Stomach smooth muscle (tissue), 2 donors: ENCODE measurements around the gene XIRP2.

Experiments
- H3K27ac ChIP-seq: one replicate; pipeline ENCODE4 v1.7.0; 2013; ENCODE audit warnings: mild to moderate bottlenecking, low read length, inconsistent platforms
- H3K27me3 ChIP-seq, 2 donors: one replicate each; pipeline ENCODE4 v1.7.0; 2013; ENCODE audit warnings: low read length in 2 of 2; ENCODE audit not compliant: insufficient read depth in 2 of 2, control insufficient read depth in 1 of 2
- H3K36me3 ChIP-seq, 2 donors: one replicate each; pipeline ENCODE4 v1.7.0; 2013; ENCODE audit warnings: low read length in 2 of 2; ENCODE audit not compliant: control insufficient read depth in 2 of 2, insufficient read depth in 2 of 2
- H3K4me1 ChIP-seq: one replicate; pipeline ENCODE4 v1.7.0; 2013; ENCODE audit warnings: low read length; ENCODE audit not compliant: control insufficient read depth, insufficient read depth
- H3K4me3 ChIP-seq, 2 donors: one replicate each; pipeline ENCODE4 v1.7.0; 2013; ENCODE audit warnings: low read length in 2 of 2
- H3K9ac ChIP-seq, 2 donors: one replicate each; pipeline ENCODE4 v1.7.0; 2013; ENCODE audit warnings: low read length in 2 of 2, mild to moderate bottlenecking in 1 of 2
- H3K9me3 ChIP-seq, 2 donors: one replicate each; pipeline ENCODE4 v1.7.0; 2013; ENCODE audit warnings: low read length in 2 of 2; ENCODE audit not compliant: control insufficient read depth in 2 of 2
- donor health status: healthy.
- donor health status: Pancreatic carcinoma.

Gene XIRP2

DNA sequence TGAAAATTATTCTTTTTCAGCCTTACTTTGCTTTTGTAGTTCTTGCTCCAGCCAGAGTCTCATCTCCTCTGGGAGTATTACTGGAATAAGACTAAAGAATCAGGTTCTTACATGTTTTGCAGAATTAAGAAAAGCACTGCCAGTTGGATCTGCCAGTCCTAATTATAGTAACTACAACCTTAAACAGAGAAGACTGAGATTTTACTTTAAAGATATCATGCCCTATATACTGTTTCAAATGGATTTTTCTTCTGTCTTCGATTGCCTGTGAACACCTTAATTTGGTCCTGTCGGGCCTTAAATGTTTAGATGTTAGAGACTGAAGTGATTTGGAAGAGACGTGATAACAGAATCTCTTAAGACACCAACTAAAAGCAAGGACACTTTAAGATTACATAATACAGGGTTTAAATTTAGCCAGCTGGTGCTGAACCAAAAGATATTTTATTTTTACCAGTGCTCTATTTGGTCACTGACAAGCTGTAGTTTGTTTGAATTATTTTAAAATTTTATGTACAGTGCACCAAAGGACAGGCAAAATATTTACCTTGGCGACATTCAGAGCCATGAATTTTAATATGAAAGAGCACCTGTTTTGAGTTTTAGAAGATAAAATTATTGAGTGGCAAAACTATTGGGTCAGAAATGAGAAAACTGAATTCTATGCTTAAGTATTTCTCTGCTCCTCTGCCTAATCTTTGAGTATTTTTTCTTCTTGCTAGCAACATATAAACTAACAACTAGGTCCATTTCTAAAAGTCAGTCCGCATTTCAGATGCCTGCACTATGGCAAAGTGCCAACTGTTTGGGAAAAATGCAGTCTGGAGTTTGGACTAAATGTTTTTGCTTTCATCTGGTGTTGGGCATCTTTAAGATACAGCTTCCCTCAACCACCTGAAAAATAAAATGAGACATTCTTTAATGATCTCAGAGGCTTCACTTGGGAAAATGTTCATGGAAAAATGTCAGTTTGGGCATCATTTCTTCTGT lies 300.0 kb downstream of the XIRP2 start:
- Histone ChIP-seq H3K36me3 (no peaks in the 10 kb centered on the region), H3K27me3 (no peaks in the 10 kb centered on the region), H3K9ac (no peak overlapping the region), H3K9me3 (no peaks in the 10 kb centered on the region), H3K4me3 (no peak overlapping the region), H3K4me1 (peaks cover 10% of the 10 kb centered on the region), H3K27ac (no peak overlapping the region)

DNA sequence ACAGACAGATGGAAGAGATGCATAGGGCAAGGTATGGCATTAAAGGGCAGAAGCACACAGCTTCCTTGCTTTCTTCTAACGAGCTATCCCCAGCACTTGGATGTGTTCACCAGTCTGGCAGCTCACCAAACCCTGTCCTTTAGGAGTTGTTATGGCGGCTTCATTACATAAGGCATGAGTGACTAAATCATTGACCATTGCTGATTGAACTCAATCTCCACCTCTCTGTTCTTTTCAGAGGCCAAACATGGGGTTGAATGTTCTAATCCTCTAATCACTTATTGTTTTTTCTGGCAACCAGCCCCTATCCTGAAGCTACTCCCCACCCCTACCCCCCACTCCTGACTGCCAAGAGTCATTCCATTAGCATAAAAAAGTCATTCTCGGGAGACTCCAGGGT lies 301.8 kb downstream of the XIRP2 start:
- Histone ChIP-seq H3K4me3 (no peak overlapping the region), H3K9me3 (no peaks in the 10 kb centered on the region), H3K27ac (no peak overlapping the region), H3K27me3 (no peaks in the 10 kb centered on the region), H3K9ac (no peak overlapping the region), H3K4me1 (peaks cover 10% of the 10 kb centered on the region), H3K36me3 (no peaks in the 10 kb centered on the region)

DNA sequence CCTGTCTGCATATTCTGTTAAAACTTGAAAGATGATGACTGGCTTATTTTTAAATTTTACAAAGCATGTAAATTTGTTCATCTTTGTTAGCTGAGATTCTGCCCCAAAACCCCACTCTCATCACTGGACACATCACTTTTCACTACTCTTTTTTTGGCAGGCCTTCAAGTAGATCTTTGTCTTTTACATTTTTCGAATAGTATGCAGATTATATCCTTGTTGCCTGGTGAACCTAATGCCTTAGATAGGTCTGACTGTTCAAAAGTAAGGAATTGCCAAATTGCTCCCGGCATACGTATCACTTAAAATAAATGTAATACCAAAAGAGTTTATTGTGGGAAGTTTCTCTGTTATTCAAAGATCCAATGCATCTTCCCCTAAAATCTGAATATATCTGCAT lies 303.3 kb downstream of the XIRP2 start:
- Histone ChIP-seq H3K9ac (no peak overlapping the region), H3K27ac (no peak overlapping the region), H3K4me1 (peaks cover 12% of the 10 kb centered on the region), H3K36me3 (no peaks in the 10 kb centered on the region), H3K4me3 (no peak overlapping the region), H3K9me3 (no peaks in the 10 kb centered on the region), H3K27me3 (no peaks in the 10 kb centered on the region)

- Histone ChIP-seq H3K4me3 (no peak overlapping the region), H3K9ac (no peak overlapping the region), H3K27me3 (no peaks in the 10 kb centered on the region), H3K27ac (no peak overlapping the region), H3K9me3 (no peaks in the 10 kb centered on the region), H3K4me1 (peaks cover 9% of the 10 kb centered on the region), H3K36me3 (no peaks in the 10 kb centered on the region)
Observed at GRCh38 chr2:167192833-167193232, 304.6 kb downstream of the XIRP2 start.

DNA sequence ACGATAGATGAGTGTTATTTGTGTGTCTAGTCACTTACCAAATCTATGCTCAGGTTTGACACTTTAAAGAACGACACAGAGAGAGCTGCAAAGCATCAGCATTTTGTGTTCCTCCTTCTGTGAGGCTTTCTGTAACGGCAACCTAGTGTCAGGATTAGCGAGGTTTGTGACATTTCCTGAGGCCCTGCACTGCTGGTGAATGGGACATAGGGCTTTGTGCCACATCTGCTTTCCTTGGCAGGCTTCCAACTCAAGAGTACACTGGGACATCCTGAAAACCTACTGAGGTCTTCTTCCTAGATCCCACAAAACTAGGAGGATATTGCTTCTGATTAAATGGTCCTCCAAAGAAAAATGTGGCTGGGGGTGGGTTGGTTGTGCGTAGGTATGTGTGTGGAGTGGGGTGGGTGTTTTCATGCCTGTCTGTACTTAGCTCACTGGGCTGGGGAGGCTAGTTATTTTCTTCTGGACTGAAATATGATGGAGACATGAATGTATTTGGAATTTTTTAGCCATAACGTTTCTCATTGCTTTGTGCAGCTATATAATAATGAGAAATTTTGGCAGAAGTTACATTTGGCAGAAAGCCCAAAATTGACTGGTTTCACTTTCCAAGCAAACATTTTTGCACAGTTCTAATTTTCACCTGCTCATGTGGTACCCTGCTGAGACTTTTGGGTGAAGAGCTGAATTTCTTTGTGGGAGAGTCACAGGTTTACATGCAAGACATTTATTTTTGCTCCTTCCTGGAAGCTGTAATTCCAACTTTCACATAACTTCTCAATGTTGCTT lies 308.4 kb downstream of the XIRP2 start:
- no peaks in the 10 kb centered on the region for H3K9me3 ChIP-seq
- H3K27me3 ChIP-seq, result no peaks in the 10 kb centered on the region
- no peaks in the 10 kb centered on the region for H3K36me3 ChIP-seq
- H3K27ac ChIP-seq, result no peak overlapping the region
- peaks cover 3% of the 10 kb centered on the region for H3K4me1 ChIP-seq
- no peak overlapping the region for H3K9ac ChIP-seq
- no peak overlapping the region for H3K4me3 ChIP-seq

DNA sequence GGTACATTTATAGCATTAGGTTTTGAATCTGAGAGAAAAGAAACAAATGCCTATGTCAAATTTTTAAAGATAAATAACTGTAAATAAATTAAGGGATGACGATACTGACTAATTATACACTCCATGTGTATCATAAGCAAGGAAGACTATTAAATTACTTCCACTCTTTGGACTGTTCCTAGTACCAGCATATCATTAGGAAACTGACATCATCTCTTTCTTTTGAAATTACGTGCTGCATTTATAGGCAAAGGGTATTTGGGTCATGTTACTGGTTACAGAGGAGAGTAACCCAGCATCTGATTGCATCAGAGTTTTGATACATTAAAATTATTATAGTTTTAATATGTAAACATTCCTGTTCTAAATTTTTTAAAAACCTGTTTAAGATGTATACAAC lies 309.7 kb downstream of the XIRP2 start:
- Histone ChIP-seq H3K4me3 (no peak overlapping the region), H3K27ac (no peak overlapping the region), H3K9me3 (no peaks in the 10 kb centered on the region), H3K27me3 (no peaks in the 10 kb centered on the region), H3K4me1 (peaks cover 3% of the 10 kb centered on the region), H3K9ac (no peak overlapping the region), H3K36me3 (no peaks in the 10 kb centered on the region)

DNA sequence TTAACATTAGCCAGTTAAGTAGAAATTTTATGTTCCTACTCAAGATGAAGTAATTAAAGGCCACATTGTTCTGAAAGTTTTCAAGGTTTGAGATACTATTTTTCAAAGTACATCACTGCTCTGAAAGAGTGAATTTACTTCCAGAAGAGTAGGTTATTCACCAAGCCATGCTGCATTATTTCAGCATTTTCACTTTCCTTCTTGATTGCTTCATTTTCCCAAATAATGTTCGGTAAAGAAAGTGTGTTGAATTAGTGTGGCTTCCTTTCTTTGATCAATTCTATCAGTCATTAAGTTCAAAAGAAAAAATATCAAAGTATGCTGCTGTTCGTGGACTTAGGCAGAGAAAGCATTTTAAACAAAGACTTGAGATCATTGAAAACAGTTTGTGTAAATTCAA lies 310.3 kb downstream of the XIRP2 start:
- Histone ChIP-seq H3K9me3 (no peaks in the 10 kb centered on the region), H3K4me3 (no peak overlapping the region), H3K9ac (no peak overlapping the region), H3K27me3 (no peaks in the 10 kb centered on the region), H3K4me1 (peaks cover 3% of the 10 kb centered on the region), H3K36me3 (no peaks in the 10 kb centered on the region), H3K27ac (no peak overlapping the region)

DNA sequence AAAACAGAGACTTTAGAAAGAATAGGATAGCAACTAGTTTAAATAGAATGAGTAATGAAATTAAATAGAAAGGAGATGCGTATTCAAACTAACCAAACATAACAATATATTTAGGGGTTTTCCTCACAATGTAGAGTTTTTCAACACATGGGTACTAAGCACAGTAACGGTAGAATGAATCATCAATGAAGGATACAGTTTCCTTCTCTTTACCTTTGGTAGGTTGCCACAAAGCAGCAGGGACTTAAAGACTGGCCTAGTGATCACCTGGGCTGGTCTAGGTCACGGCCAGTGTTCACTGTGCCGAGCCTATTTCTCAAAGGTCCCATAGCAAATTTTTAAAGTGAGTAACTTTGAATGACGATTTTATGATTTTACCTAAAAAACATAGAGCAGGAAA lies 311.7 kb downstream of the XIRP2 start:
- Histone ChIP-seq H3K36me3 (no peaks in the 10 kb centered on the region), H3K27ac (no peak overlapping the region), H3K4me3 (no peak overlapping the region), H3K27me3 (no peaks in the 10 kb centered on the region), H3K9ac (no peak overlapping the region), H3K4me1 (peaks cover 3% of the 10 kb centered on the region), H3K9me3 (no peaks in the 10 kb centered on the region)

DNA sequence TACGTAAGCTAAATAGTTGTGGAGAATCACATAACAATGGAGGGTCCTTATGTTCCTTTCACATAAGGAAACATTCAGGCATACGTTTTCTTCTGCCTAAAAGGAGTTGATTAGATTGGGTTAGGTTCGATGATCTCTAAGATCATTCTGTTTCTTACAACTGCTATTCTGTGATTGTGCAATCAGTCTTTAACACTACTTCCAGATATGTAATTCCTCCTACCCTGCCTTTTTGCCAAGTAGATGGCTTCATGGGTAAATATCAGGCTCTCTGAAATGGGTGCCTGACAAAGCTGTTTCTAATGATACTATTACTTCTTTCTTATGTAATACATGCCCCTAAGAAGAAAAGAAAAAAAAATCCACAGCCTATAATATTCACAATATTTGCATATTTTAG lies 321.5 kb downstream of the XIRP2 start:
- Histone ChIP-seq H3K27me3 (no peaks in the 10 kb centered on the region), H3K4me1 (no peaks in the 10 kb centered on the region), H3K4me3 (no peak overlapping the region), H3K36me3 (no peaks in the 10 kb centered on the region), H3K9ac (no peak overlapping the region), H3K27ac (no peak overlapping the region), H3K9me3 (no peaks in the 10 kb centered on the region)

DNA sequence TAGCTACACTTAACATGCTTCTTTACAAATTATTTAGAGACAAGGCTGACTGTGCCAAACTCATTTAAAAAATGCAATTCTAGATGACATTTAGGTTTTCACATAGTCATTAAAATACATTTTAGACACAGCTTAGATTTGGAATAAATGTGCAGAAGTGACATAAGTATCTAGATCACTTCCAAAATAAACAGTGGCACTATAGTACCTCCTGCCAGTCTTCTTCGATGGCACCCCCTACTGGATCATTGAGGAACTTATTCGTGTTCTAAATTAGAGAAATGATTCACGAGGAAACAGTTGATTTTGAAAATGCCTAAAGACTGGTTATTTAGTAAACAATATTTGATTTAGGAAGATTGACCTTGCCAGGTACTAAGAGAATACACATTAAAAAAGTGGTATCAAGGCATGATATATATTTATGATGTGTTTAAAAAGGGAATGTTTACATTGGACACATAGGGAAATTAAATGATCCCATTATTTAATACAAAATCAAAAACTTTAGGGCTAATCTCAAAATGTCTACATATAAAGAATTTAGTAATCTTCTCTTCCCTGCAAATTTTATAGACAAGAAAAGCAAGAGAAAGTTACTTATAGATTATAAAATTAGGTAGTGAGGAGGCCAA lies 323.9 kb downstream of the XIRP2 start:
- H3K9ac ChIP-seq, result no peak overlapping the region
- H3K36me3 ChIP-seq, result no peaks in the 10 kb centered on the region
- H3K27me3 ChIP-seq, result no peaks in the 10 kb centered on the region
- no peak overlapping the region for H3K4me3 ChIP-seq
- no peaks in the 10 kb centered on the region for H3K9me3 ChIP-seq
- H3K27ac ChIP-seq, result no peak overlapping the region
- no peaks in the 10 kb centered on the region for H3K4me1 ChIP-seq
